GM04504 (cell line): ENCODE measurements around the gene LRRC73.
"Not testable (repeated sequence)": the region's sequence is repeated elsewhere in the genome, so short reads cannot be mapped to it uniquely, and the experiment has no call there.

Experiments used
- DNase-seq: peaks from one replicate; pipeline ENCODE4 v3.0.0-alpha.2; 2012; ENCODE audit warnings: low read depth

Gene LRRC73

GRCh38 chr6:43509984-43510826 lies at the start of gene LRRC73:
Gene LRRC73, minus strand, starts transcription at chr6:43510346. Its CDS starts 561 bp downstream, at chr6:43509785.
- peak; percentile 68 for DNase-seq

GRCh38 chr6:43559328-43559727 lies 49.2 kb upstream of the LRRC73 start:
- no peak for DNase-seq

GRCh38 chr6:43557620-43558019 lies 47.5 kb upstream of the LRRC73 start:
- DNase-seq = not testable (repeated sequence)

- DNase-seq = no peak
These were observed 37.1 kb upstream of the LRRC73 start for GRCh38 chr6:43547222-43547621.

GRCh38 chr6:43544461-43544860 lies 34.3 kb upstream of the LRRC73 start:
- no peak for DNase-seq

GRCh38 chr6:43541774-43542471 lies 31.8 kb upstream of the LRRC73 start:
- no peak for DNase-seq

- DNase-seq = no peak
These were observed 30.4 kb upstream of the LRRC73 start for GRCh38 chr6:43540507-43540906.

GRCh38 chr6:43539409-43539808 lies 29.3 kb upstream of the LRRC73 start:
- DNase-seq = not testable (repeated sequence)

- DNase-seq = not testable (repeated sequence)
These were observed 28.8 kb upstream of the LRRC73 start for GRCh38 chr6:43538986-43539385.

GRCh38 chr6:43532201-43532600 lies 22.1 kb upstream of the LRRC73 start:
- DNase-seq = no peak

- no peak for DNase-seq
These were observed 14.4 kb upstream of the LRRC73 start for GRCh38 chr6:43524483-43524961.

GRCh38 chr6:43523284-43523683 lies 13.1 kb upstream of the LRRC73 start:
- DNase-seq = no peak

GRCh38 chr6:43522547-43523261 lies 12.6 kb upstream of the LRRC73 start:
- DNase-seq = no peak

GRCh38 chr6:43521836-43522235 lies 11.7 kb upstream of the LRRC73 start:
- no peak for DNase-seq

- no peak for DNase-seq
These were observed 10.0 kb upstream of the LRRC73 start for GRCh38 chr6:43520097-43520496.

GRCh38 chr6:43517505-43518357 lies 7.6 kb upstream of the LRRC73 start:
- no peak for DNase-seq

- peak; percentile 96 for DNase-seq
These were observed 6.8 kb upstream of the LRRC73 start, which contains the start of the genes POLR1C and YIPF3 for GRCh38 chr6:43516697-43517504. Gene POLR1C, plus strand, starts transcription at chr6:43517089. Its CDS starts 21 bp downstream, at chr6:43517110. Gene YIPF3, minus strand, starts transcription at chr6:43516926. Its CDS starts 119 bp downstream, at chr6:43516807.

- no peak for DNase-seq
These were observed 6.2 kb upstream of the LRRC73 start for GRCh38 chr6:43516367-43516696.

- DNase-seq = no peak
These were observed 5.7 kb upstream of the LRRC73 start for GRCh38 chr6:43515808-43516207.

GRCh38 chr6:43511824-43512415 lies 1.8 kb upstream of the LRRC73 start:
- DNase-seq = no peak
